OCI-LY7 (cell line): ENCODE measurements around the gene THRA. TPM values are rescaled to one million over a fixed set of nuclear protein-coding genes. Genes with fewer than 3 reads are reported as not detected.

ENCODE experiments used
- BruUV-seq: library from RNA; stranded (reverse); fragments of 400-500 nt; replicated peaks from 2 replicates; lab custom pipeline; 2021; lab: Mats Ljungman, UMichigan
- CTCF ChIA-PET: fragments of 300-600 bp; sonication (Branson Sonifier 250); formaldehyde crosslinking; loops from one replicate; lab custom pipeline; 2022; ENCODE audit warnings: antibody characterized with exemption; ENCODE audit not compliant: unreplicated experiment; lab: Charles Lee
- POLR2A ChIA-PET: fragments of 300-600 bp; sonication (Branson Sonifier 250); formaldehyde crosslinking; loops from one replicate; lab custom pipeline; 2022; ENCODE audit warnings: antibody characterized with exemption; lab: Charles Lee
- DNase-seq: peaks from one replicate; pipeline ENCODE4 v3.0.0-alpha.2; 2015; ENCODE audit warnings: low spot score
- H2AFZ ChIP-seq: fragments of 200-600 bp; sonication (generic), shearing (Covaris generic); 2 replicates; pipeline ENCODE4 v1.6.1; 2014; ENCODE audit warnings: mild to moderate bottlenecking, antibody characterized with exemption, low read length, moderate library complexity
- H3K27ac ChIP-seq: fragments of 200-600 bp; sonication (generic); 2 replicates; pipeline ENCODE4 v1.5.1; 2014; ENCODE audit warnings: mixed run types, low read depth, mild to moderate bottlenecking, moderate library complexity, low read length, inconsistent platforms; ENCODE audit not compliant: poor library complexity, severe bottlenecking
- H3K36me3 ChIP-seq: fragments of 200-600 bp; sonication (generic); 2 replicates; pipeline ENCODE4 v1.6.1; 2014; ENCODE audit warnings: mild to moderate bottlenecking, antibody characterized with exemption, low read length, moderate library complexity, mixed read lengths; ENCODE audit not compliant: insufficient read depth
- H3K4me1 ChIP-seq: fragments of 200-600 bp; sonication (generic); 2 replicates; pipeline ENCODE4 v1.5.1; 2014; ENCODE audit warnings: mild to moderate bottlenecking, low read length; ENCODE audit not compliant: insufficient read depth, poor library complexity, severe bottlenecking
- H3K4me2 ChIP-seq: fragments of 200-600 bp; sonication (generic); 2 replicates; pipeline ENCODE4 v1.6.1; 2014; ENCODE audit warnings: mild to moderate bottlenecking, low read length
- H3K4me3 ChIP-seq: fragments of 200-600 bp; sonication (generic); 2 replicates; pipeline ENCODE4 v1.5.1; 2014; ENCODE audit warnings: mild to moderate bottlenecking, low read depth, low read length; ENCODE audit not compliant: poor library complexity, severe bottlenecking
- H3K79me2 ChIP-seq: fragments of 200-600 bp; sonication (generic); 2 replicates; pipeline ENCODE4 v1.6.1; 2016; ENCODE audit warnings: low read depth, mild to moderate bottlenecking, low read length, moderate library complexity, mixed read lengths; ENCODE audit not compliant: insufficient read depth
- H3K9me2 ChIP-seq: fragments of 200-600 bp; sonication (generic); 2 replicates; pipeline ENCODE4 v1.6.1; 2016; ENCODE audit warnings: mild to moderate bottlenecking, low read length, mixed read lengths; ENCODE audit not compliant: insufficient read depth
- H3K9me3 ChIP-seq: fragments of 200-600 bp; sonication (generic); 2 replicates; pipeline ENCODE4 v1.6.1; 2014; ENCODE audit warnings: mild to moderate bottlenecking, mixed run types, low read length, mixed read lengths
- H4K20me1 ChIP-seq: fragments of 200-600 bp; sonication (generic); 2 replicates; pipeline ENCODE4 v1.6.1; 2014; ENCODE audit warnings: mild to moderate bottlenecking, antibody characterized with exemption, low read length, moderate library complexity, mixed read lengths; ENCODE audit not compliant: insufficient read depth
- EZH2phosphoT487 ChIP-seq: fragments of 200-600 bp; sonication (generic); IDR thresholded peaks from 2 replicates; pipeline ENCODE4 v1.6.1; 2018; ENCODE audit warnings: low read depth, borderline replicate concordance, mild to moderate bottlenecking, mixed run types, antibody characterized with exemption, low read length, moderate library complexity, mixed read lengths
- intact Hi-C: fragments of 100-400 bp; cut with micrococcal nuclease; formaldehyde crosslinking; loops from one replicate; pipeline ENCODE4 v1.10.0; 2022; ENCODE audit not compliant: unreplicated experiment
- total RNA-seq, 2 experiments: library from RNA; depleted of rRNA in 1 of 2; stranded (reverse); fragments of >200 nt in 1 of 2; shearing (Covaris generic) in 1 of 2; gene quantifications; 2 replicates each; pipeline ENCODE4 v1.2.3, GENCODE V29; 2014 to 2022
- TF ChIP-seq, protein P1 (sequence below): fragments of 200-600 bp; sonication (generic); conservative IDR thresholded peaks from 2 replicates; pipeline ENCODE4 v1.5.1; 2014; ENCODE audit warnings: mild to moderate bottlenecking, antibody characterized with exemption, low read length, moderate library complexity, mixed read lengths

Gene THRA
- total RNA-seq, 2 experiments from 2014 or later: 3.9 to 9.3 TPM

DNA sequence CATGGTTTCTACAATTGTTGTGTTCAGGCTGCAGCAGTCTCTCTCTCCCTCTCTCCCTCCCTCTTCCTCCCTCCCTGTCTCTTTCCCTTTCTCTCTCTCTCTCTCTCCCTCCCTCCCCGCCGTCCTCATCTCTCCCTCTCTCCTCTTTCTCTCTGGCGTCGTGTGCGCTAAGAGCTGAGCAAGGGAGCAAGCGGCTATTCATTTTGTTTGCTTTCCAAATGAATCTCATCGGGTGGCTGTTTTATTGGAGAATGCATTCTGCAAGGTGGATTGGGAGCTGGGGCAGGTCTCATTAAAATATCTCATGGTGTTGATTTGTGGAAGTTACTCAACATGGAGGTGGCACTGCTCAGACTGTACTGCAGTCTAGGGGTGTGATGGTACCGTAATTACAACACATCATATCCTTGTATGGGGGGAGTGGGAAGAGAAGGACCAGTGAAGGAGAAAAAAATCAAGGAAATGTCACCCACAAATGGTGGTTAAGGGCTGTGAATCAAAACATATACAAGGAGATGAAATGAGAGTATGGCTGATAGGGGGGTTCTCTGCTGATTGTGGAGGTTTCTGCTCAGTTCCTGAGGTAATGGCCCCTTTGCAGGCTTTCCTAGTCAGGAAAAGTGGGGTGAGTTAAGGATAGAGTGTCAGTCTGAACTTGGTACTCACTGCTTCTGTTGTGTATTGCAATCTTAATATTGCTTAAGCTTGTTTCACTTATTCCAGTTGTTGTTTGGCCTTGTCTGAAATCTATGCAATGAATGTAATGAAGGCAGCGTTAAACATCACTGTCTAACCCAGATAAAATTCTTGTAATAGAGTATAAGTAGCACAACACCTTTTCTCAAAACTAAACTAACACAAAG lies 61.7 kb downstream of the THRA start:
- H3K79me2 ChIP-seq: peaks cover 47% of the 10 kb centered on the region
- no peak for DNase-seq
- 0 out of 2 replicates have a peak, but pooled peaks cover 9% of the 10 kb centered on the region for H4K20me1 ChIP-seq
- intact Hi-C loops: loop anchor here (1.0 kb wide), 1 partner anchor 15 kb away; no protein-coding TSS in a partner anchor
- H2AFZ ChIP-seq: no peak overlapping the region
- no TSS peak for BruUV-seq
- POLR2A ChIA-PET: interaction anchor here (0.8 to 2.3 kb wide), 5 partner anchors 9 to 76 kb away, joined by 3 to 15 read pairs (median 8); partner anchors contain the start of genes CASC3 and NR1D1
- peak overlapping the region; percentile 89 for H3K4me2 ChIP-seq
- CTCF ChIA-PET: interaction anchor here (0.6 to 3.0 kb wide), 3 partner anchors 12 to 38 kb away, joined by 4 to 13 read pairs (median 9); no protein-coding TSS in a partner anchor
- peak overlapping the region; percentile 64 for H3K27ac ChIP-seq
- TF ChIP-seq, protein P1, sequence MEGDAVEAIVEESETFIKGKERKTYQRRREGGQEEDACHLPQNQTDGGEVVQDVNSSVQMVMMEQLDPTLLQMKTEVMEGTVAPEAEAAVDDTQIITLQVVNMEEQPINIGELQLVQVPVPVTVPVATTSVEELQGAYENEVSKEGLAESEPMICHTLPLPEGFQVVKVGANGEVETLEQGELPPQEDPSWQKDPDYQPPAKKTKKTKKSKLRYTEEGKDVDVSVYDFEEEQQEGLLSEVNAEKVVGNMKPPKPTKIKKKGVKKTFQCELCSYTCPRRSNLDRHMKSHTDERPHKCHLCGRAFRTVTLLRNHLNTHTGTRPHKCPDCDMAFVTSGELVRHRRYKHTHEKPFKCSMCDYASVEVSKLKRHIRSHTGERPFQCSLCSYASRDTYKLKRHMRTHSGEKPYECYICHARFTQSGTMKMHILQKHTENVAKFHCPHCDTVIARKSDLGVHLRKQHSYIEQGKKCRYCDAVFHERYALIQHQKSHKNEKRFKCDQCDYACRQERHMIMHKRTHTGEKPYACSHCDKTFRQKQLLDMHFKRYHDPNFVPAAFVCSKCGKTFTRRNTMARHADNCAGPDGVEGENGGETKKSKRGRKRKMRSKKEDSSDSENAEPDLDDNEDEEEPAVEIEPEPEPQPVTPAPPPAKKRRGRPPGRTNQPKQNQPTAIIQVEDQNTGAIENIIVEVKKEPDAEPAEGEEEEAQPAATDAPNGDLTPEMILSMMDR: no peak
- no peak for TF ChIP-seq EZH2phosphoT487
- H3K9me2 ChIP-seq: no peaks in the 10 kb centered on the region
- H3K9me3 ChIP-seq: no peaks in the 10 kb centered on the region
- peak overlapping the region; percentile 88 for H3K4me3 ChIP-seq
- peaks cover 50% of the 10 kb centered on the region for H3K36me3 ChIP-seq
- H3K4me1 ChIP-seq: peaks cover 24% of the 10 kb centered on the region

DNA sequence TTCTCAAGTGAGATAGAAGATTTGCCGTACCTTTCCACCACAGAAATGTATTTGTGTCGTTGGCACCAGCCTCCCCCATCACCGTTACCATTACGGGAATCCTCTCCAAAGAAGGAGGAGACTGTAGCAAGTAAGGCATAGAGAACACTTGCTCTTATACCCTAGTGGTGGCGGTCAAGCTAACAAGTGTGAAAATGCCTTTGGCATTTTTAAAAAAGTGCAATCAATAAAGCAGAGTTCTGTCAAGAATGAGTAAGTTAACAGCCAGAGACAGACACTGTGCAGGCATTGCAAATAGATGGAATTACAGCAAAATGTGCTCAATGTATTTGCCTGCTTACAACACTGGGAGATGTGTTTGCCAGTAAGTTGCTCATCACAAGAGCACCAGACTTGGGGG lies 66.7 kb downstream of the THRA start:
- Histone ChIP-seq H3K27ac (no peak overlapping the region), H3K4me1 (peaks cover 4% of the 10 kb centered on the region), H3K36me3 (peaks cover 97% of the 10 kb centered on the region), H3K4me3 (no peak overlapping the region), H3K9me3 (no peaks in the 10 kb centered on the region), H3K79me2 (peaks cover 18% of the 10 kb centered on the region), H3K9me2 (no peaks in the 10 kb centered on the region), H2AFZ (no peak overlapping the region), H4K20me1 (0 out of 2 replicates have a peak, but pooled peaks cover 4% of the 10 kb centered on the region), H3K4me2 (no peak overlapping the region)
- TF ChIP-seq, protein P1: 0 out of 2 replicates have a peak, but pooled peaks have one; percentile 11
- TF ChIP-seq EZH2phosphoT487: no peak
- ChIA-PET CTCF (no interaction called here), POLR2A (no interaction called here)
- BruUV-seq: TSS peak; percentile 63
- intact Hi-C loops: no loop called here
- DNase-seq: no peak
